Esophagus squamous epithelium (tissue), 5 donors: ENCODE measurements around the gene FCRL4. TPM values are rescaled to one million over a fixed set of nuclear protein-coding genes. Genes with fewer than 3 reads are reported as not detected.

ENCODE experiments used
- DNase-seq: peaks from one replicate; lab custom pipeline; 2025; lab: John Stamatoyannopoulos, UW
- H3K27ac ChIP-seq, 4 donors: fragments of 200-600 bp; sonication (generic); one replicate each; pipeline ENCODE4 v1.5.1; 2016 to 2019; ENCODE audit warnings: mild to moderate bottlenecking in 1 of 4
- H3K27me3 ChIP-seq, 4 donors: fragments of 200-600 bp; sonication (generic); 1 replicate in 3 of 4; 2 replicates in 1 of 4; pipeline versions ENCODE4 v1.5.1 to v1.6.0; 2017 to 2021; ENCODE audit warnings: antibody characterized with exemption in 1 of 4
- H3K36me3 ChIP-seq, 3 donors: fragments of 200-600 bp; sonication (generic); one replicate each; pipeline ENCODE4 v1.5.1; 2016 to 2019
- H3K4me1 ChIP-seq, 3 donors: fragments of 200-600 bp; sonication (generic); one replicate each; pipeline ENCODE4 v1.5.1; 2017 to 2019
- H3K4me3 ChIP-seq, 4 donors: fragments of 200-600 bp; sonication (generic); 1 replicate in 3 of 4; 2 replicates in 1 of 4; pipeline ENCODE4 v1.5.1; 2016 to 2019; ENCODE audit warnings: mild to moderate bottlenecking in 2 of 4, moderate library complexity in 1 of 4
- H3K9me3 ChIP-seq, 3 donors: fragments of 200-600 bp; sonication (generic); one replicate each; pipeline ENCODE4 v1.5.1; 2016 to 2019
- POLR2A ChIP-seq, 4 donors: fragments of 450-650 bp; IDR thresholded peaks; one replicate each; pipeline ENCODE4 v1.6.1; 2017; ENCODE audit warnings: antibody characterized with exemption in 4 of 4, mild to moderate bottlenecking in 4 of 4, moderate library complexity in 3 of 4
- WGBS, 2 donors: methylation state at CpG; one replicate each; pipeline ENCODE4 v1.1.5; 2018; 5-methylcytosine and 5-hydroxymethylcytosine counted together
- intact Hi-C: fragments of 100-400 bp; cut with DNase I; formaldehyde crosslinking; loops from one replicate; pipeline ENCODE4 v1.15.0; 2022
- total RNA-seq, 4 donors: library from RNA; depleted of rRNA; stranded (reverse); fragments of >200 nt; gene quantifications; one replicate each; pipeline ENCODE4 v1.1.0, GENCODE V29; 2016
- TF ChIP-seq, protein P1 (sequence below), 6 experiments: fragments of 450-650 bp in 4 of 6; fragments of 200-600 bp in 2 of 6; sonication (generic) in 2 of 6; IDR thresholded peaks; one replicate each; pipeline ENCODE4 v1.5.1; 2016 to 2019; ENCODE audit warnings: antibody characterized with exemption in 6 of 6, mild to moderate bottlenecking in 4 of 6, moderate library complexity in 4 of 6
- donor health status: DM: yes; HTN: yes; CAD: no.

Gene FCRL4
- total RNA-seq, 4 donors from 2014 or later: not detected

DNA sequence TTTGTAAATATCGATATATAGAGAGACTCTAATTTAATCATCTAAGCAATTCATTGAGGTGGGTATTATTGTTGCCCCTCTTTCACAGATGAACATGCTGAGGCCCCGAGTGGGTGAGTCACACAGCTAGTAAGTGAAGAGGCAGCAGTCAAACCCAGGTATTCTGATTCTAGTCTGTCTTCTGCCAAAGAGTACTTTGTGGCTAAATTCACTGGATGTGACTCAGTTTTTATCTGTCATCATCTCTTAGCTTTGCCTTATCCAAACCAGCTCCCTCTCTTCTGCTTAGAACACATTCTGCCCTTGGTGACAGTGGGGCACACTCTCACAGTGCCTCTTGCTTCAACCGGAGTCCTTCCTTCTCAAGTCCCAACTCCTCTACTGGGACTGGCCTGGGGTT lies 57.0 kb downstream of the FCRL4 start:
- Histone ChIP-seq H3K4me1 (no peaks in the 10 kb centered on the region), H3K27me3 (no peaks in the 10 kb centered on the region), H3K9me3 (no peaks in the 10 kb centered on the region), H3K4me3 (no peak overlapping the region), H3K36me3 (no peaks in the 10 kb centered on the region), H3K27ac (no peak overlapping the region)
- TF ChIP-seq, protein P1, sequence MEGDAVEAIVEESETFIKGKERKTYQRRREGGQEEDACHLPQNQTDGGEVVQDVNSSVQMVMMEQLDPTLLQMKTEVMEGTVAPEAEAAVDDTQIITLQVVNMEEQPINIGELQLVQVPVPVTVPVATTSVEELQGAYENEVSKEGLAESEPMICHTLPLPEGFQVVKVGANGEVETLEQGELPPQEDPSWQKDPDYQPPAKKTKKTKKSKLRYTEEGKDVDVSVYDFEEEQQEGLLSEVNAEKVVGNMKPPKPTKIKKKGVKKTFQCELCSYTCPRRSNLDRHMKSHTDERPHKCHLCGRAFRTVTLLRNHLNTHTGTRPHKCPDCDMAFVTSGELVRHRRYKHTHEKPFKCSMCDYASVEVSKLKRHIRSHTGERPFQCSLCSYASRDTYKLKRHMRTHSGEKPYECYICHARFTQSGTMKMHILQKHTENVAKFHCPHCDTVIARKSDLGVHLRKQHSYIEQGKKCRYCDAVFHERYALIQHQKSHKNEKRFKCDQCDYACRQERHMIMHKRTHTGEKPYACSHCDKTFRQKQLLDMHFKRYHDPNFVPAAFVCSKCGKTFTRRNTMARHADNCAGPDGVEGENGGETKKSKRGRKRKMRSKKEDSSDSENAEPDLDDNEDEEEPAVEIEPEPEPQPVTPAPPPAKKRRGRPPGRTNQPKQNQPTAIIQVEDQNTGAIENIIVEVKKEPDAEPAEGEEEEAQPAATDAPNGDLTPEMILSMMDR (IDR thresholded peaks at IDR 0.05): no peak
- no peak for TF ChIP-seq POLR2A (IDR thresholded peaks at IDR 0.05)
- no peak for DNase-seq
- WGBS, 2 donors: 65 to 81% methylated on average over 3 of the region's 3 CpGs
- intact Hi-C loops: no loop called here

DNA sequence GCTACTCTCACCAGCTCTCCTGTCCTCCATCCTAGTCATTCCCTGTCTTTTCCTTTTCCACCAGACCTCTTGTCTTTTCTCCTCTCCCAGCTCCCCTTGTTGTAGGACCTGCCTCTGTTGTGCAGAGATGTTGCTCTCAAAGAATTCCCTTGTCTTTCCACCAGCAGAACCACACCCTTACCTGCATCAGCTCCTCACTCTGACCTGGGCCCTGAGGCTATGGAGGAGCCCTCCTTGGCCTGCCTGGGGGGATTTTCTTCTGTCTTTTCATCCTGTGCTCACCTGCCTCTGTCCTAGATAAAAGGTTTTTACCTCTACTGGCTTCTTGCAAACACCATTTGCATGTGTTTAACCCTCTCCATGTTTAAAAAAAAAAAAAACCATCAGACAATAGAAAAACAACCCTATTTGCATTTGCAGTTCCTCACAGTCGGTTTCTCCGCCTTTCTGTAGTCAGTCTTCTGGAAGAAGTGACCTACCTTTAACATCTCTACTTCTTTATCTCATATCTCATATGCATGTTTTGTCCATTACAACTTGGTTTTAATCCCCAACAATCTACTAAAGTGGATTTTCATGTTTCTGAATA lies 57.6 kb downstream of the FCRL4 start:
- Histone ChIP-seq H3K27me3 (no peaks in the 10 kb centered on the region), H3K27ac (no peak overlapping the region), H3K9me3 (no peaks in the 10 kb centered on the region), H3K4me3 (no peak overlapping the region), H3K36me3 (no peaks in the 10 kb centered on the region), H3K4me1 (no peaks in the 10 kb centered on the region)
- 16 to 23% methylated on average over 2 of the region's 2 CpGs for WGBS, 2 donors
- no peak for DNase-seq
- intact Hi-C loops: no loop called here
- TF ChIP-seq, protein P1 (IDR thresholded peaks at IDR 0.05): no peak
- TF ChIP-seq POLR2A (IDR thresholded peaks at IDR 0.05): no peak

DNA sequence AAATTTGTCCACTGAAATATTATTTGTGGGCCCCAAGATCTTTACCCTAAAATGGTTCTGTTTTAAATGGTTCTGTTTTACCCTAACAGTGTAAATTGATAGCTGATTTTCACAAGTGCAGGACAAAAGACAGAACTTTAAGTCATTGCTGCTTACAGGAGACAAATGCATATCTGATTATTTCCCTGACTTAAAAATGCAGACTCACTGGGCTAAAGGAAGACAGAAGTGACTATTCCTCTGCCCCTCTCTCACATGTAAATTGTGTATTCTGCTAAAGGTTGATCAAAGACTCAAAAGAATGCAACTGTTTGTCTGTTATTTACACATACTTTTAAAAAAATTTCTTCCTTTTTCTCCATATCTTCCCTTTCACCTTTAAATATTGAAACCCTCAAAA lies 58.3 kb downstream of the FCRL4 start:
- Histone ChIP-seq H3K9me3 (no peaks in the 10 kb centered on the region), H3K4me3 (no peak overlapping the region), H3K36me3 (no peaks in the 10 kb centered on the region), H3K27ac (no peak overlapping the region), H3K27me3 (no peaks in the 10 kb centered on the region), H3K4me1 (no peaks in the 10 kb centered on the region)
- intact Hi-C loops: no loop called here
- TF ChIP-seq, protein P1 (IDR thresholded peaks at IDR 0.05): no peak
- no peak for TF ChIP-seq POLR2A (IDR thresholded peaks at IDR 0.05)
- DNase-seq: no peak

DNA sequence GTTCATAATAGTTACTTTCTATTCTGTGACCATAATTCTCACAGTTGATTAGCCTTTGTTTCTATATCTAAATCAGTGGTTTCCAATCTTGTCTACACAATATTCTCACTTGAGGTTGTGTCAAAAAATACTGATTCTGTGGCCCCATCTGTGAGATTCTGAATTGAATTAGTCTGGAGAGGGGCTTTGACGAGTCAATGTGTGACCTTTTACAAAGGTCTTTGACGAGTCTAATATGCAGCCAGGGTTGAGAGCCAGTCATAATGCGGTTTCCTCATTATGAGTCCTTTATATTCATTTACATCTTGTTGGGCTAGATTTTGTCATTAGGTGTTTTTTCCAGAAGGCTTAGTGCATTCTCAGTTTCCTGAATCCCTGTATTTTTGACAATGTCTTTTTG lies 65.3 kb downstream of the FCRL4 start:
- Histone ChIP-seq H3K27ac (no peak overlapping the region), H3K27me3 (no peaks in the 10 kb centered on the region), H3K4me3 (no peak overlapping the region), H3K36me3 (no peaks in the 10 kb centered on the region), H3K4me1 (no peaks in the 10 kb centered on the region), H3K9me3 (no peaks in the 10 kb centered on the region)
- TF ChIP-seq, protein P1 (IDR thresholded peaks at IDR 0.05): no peak
- TF ChIP-seq POLR2A (IDR thresholded peaks at IDR 0.05): no peak
- DNase-seq: no peak
- WGBS, 2 donors: 69 to 85% methylated on average over 3 of the region's 3 CpGs
- intact Hi-C loops: no loop called here

DNA sequence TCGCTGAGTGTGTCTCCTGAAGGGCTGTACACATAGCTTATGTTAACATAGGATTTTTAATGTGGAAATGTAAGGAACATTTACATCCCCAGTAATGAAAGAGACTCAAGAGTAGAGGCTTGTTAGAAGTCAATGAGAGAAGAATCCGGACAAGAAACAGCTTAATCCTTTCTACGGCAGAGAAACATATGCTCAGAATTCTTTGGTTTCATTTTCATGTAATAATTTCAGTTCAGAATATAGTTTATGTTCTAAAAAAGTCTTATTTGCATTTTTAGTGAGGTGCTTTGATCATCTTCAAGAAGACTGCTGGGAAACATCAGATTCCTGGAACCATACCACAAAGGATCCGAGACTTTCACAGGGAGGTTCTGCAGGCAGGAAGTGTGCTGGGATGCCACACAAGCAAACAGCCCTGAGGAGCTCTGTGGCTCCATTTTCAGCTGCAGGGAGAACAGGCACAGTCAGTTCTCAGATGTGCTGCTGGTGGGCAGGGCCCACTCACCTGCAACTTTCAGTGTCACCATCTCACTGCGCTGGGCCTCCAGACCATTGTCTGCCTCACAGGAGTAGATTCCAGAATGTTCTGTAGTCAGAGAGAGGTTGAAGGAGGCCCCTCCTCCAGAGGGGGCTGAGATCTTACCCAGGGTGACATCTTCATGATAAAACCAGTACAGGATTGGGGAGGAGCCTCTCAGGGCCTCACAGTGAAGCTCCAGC lies 74.0 kb downstream of the FCRL4 start:
- intact Hi-C loops: no loop called here
- TF ChIP-seq, protein P1 (IDR thresholded peaks at IDR 0.05): no peak
- no peak for TF ChIP-seq POLR2A (IDR thresholded peaks at IDR 0.05)
- H3K9me3 ChIP-seq: no peaks in the 10 kb centered on the region
- H3K27ac ChIP-seq: peak overlapping the region in 1 of 4 donors; percentile 3
- DNase-seq: no peak
- H3K36me3 ChIP-seq: no peaks in the 10 kb centered on the region
- no peaks in the 10 kb centered on the region for H3K4me1 ChIP-seq
- H3K27me3 ChIP-seq: no peaks in the 10 kb centered on the region
- 74 to 86% methylated on average over 4 of the region's 5 CpGs for WGBS, 2 donors
- no peak overlapping the region for H3K4me3 ChIP-seq
